HepG2 (cell line): ENCODE data around the gene SRCIN1. TPM values are rescaled to one million over a fixed set of nuclear protein-coding genes. Genes with fewer than 3 reads are reported as not detected.

Source experiments
- FOSL2 ChIP-seq: sonication (generic); formaldehyde crosslinking; IDR thresholded peaks from 2 replicates; pipeline ENCODE4 v1.4.0; 2020; ENCODE audit warnings: missing genetic modification reagents
- PHF21A ChIP-seq: sonication (generic); formaldehyde crosslinking; IDR thresholded peaks from 2 replicates; pipeline ENCODE4 v1.5.0; 2020; ENCODE audit warnings: mild to moderate bottlenecking, missing genetic modification reagents
- REPIN1 ChIP-seq: sonication (generic); formaldehyde crosslinking; IDR thresholded peaks from 2 replicates; pipeline ENCODE4 v1.8.0; 2022; ENCODE audit warnings: missing genetic modification reagents, low read depth, mild to moderate bottlenecking, borderline replicate concordance
- SP1 ChIP-seq, 2 experiments: fragments of 450-650 bp in 1 of 2; sonication (generic) in 1 of 2; formaldehyde crosslinking in 1 of 2; IDR thresholded peaks; 2 replicates each; pipeline versions ENCODE4 v1.4.0 to v1.6.1; 2016 to 2020; ENCODE audit warnings: missing genetic modification reagents in 1 of 2
- SRSF1 ChIP-seq: fragments of 200-400 bp; formaldehyde crosslinking; optimal IDR thresholded peaks from 2 replicates; pipeline ENCODE3; 2017; ENCODE audit warnings: mild to moderate bottlenecking, low read depth, low read length, moderate library complexity
- ZNF572 ChIP-seq: sonication (generic); formaldehyde crosslinking; IDR thresholded peaks from 2 replicates; pipeline ENCODE4 v1.5.1; 2020; ENCODE audit warnings: mild to moderate bottlenecking, missing genetic modification reagents
- ZNF777 ChIP-seq: sonication (generic); formaldehyde crosslinking; IDR thresholded peaks from 2 replicates; pipeline ENCODE4 v1.4.0; 2020; ENCODE audit warnings: missing genetic modification reagents
- polyA plus RNA-seq, 8 experiments: library from polyadenylated mRNA; depleted of rRNA in 3 of 8; stranded (reverse) in 7 of 8; unstranded in 1 of 8; fragments of >200 nt; fragmentation: Illumina TruSeq in 4 of 8; extraction: Trizol in 4 of 8; gene quantifications; 2 replicates each; pipeline versions ENCODE4 v1.2.1 to v1.2.3, GENCODE V29; 2011 to 2016; ENCODE audit warnings: low read depth in 4 of 8, missing spikeins in 1 of 8, mixed read lengths in 1 of 8; ENCODE audit not compliant: insufficient read depth in 1 of 8
- total RNA-seq, 5 experiments: library from RNA; depleted of rRNA; stranded (reverse); fragments of >200 nt; fragmentation: Illumina TruSeq; extraction: Trizol; gene quantifications; 2 replicates each; pipeline ENCODE4 v1.2.3, GENCODE V29; 2016; ENCODE audit warnings: low read depth in 1 of 5
- TF ChIP-seq, protein P1 (sequence below): sonication (generic); formaldehyde crosslinking; IDR thresholded peaks from 2 replicates; pipeline ENCODE4 v1.5.0; 2020; ENCODE audit warnings: mild to moderate bottlenecking, missing genetic modification reagents
- TF ChIP-seq, protein P2 (sequence below): sonication (generic); formaldehyde crosslinking; IDR thresholded peaks from 2 replicates; pipeline ENCODE4 v1.5.1; 2020; ENCODE audit warnings: mild to moderate bottlenecking, missing genetic modification reagents, borderline replicate concordance

SRCIN1 gene
- total and polyA plus RNA-seq, 2 of the 13 experiments (the other 11 are each of a cell fraction or from before 2014, with no cell fraction given) = 1.2 to 9.6 TPM

DNA sequence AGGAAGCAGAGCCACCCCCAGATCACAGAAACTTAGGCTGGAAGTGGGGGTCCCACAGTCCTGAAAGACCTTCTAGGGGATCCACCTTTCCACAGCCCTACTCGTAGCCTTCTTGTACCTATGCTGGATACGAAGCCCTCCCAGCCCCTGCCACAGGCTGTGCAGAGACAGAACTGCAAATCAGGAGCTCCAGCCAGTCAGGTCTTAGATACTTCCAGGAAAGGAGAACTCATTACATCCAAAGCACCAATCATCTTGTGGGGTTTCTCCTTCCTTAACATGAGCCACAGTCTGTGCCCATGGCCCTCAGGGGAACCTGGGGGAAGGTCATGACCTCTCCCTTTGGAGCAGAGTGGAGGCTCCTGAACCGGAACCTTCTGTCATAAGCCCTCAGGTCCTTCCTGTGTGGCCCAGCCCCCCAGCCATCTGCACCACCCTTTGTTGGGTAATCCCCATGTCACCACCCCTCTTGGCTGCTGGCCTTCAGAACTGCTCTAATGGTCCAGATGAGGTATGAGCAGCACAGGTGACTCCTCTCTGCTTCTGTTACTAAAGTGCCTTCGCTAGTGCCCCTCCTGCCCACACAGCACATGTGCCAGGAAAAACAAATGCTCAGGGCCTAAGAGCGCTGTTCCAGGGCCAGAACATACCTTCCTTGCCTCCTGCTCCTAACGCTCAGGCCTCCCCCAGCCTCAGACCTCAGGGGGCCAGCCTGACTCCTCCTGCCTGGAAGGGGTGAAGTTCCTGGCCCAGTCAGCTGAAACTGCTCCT is 14.6 kb downstream of the SRCIN1 start (continued):
- TF ChIP-seq SRSF1 = no peak
- TF ChIP-seq ZNF572 = no peak
- 0 out of 2 replicates have a peak, but pooled peaks have one; percentile 37 for TF ChIP-seq PHF21A
- TF ChIP-seq, protein P1, sequence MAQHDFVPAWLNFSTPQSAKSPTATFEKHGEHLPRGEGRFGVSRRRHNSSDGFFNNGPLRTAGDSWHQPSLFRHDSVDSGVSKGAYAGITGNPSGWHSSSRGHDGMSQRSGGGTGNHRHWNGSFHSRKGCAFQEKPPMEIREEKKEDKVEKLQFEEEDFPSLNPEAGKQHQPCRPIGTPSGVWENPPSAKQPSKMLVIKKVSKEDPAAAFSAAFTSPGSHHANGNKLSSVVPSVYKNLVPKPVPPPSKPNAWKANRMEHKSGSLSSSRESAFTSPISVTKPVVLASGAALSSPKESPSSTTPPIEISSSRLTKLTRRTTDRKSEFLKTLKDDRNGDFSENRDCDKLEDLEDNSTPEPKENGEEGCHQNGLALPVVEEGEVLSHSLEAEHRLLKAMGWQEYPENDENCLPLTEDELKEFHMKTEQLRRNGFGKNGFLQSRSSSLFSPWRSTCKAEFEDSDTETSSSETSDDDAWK (CRISPR knock-in tag) = no peak
- TF ChIP-seq, protein P2, sequence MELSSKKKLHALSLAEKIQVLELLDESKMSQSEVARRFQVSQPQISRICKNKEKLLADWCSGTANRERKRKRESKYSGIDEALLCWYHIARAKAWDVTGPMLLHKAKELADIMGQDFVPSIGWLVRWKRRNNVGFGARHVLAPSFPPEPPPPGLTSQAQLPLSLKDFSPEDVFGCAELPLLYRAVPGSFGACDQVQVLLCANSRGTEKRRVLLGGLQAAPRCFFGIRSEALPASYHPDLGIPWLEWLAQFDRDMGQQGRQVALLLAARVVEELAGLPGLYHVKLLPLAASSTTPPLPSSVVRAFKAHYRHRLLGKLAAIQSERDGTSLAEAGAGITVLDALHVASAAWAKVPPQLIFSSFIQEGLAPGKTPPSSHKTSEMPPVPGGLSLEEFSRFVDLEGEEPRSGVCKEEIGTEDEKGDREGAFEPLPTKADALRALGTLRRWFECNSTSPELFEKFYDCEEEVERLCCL (CRISPR knock-in tag) = no peak
- no peak for TF ChIP-seq ZNF777 (CRISPR knock-in tag)
- TF ChIP-seq REPIN1 (CRISPR knock-in tag) = no peak
- TF ChIP-seq FOSL2 (CRISPR knock-in tag) = peak; percentile 39; the same call in 1 of the 2 replicates
- TF ChIP-seq SP1 (IDR thresholded peaks at IDR 0.05) = no peak
- TF ChIP-seq SP1 (CRISPR knock-in tag; IDR thresholded peaks at IDR 0.05) = peak; percentile 35; the same call in 1 of the 2 replicates
